Measurements from ENCODE around the gene KRTAP12-3.

DNA sequence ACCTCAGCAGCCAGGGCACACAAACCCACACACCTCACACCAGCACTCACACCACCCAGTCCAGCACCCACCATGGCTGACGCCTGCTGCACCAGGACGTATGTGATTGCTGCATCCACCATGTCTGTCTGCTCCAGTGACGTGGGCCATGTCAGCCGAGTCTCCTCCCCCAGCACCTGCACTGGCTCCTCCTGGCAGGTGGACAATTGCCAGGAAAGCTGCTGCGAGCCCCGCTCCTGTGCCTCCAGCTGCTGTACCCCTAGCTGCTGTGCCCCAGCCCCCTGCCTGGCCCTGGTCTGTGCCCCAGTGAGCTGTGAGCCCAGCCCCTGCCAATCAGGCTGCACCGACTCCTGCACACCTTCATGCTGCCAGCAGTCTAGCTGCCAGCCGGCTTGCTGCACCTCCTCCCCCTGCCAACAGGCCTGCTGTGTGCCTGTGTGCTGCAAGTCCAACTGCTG, 45.7 kb upstream of the KRTAP12-3 start, which contains the start of gene KRTAP10-8:
- TF ChIP-seq POLR2AphosphoS5 (IDR thresholded peaks at IDR 0.05) (no peak), EP300 (IDR thresholded peaks at IDR 0.05) (no peak)

Data from upper lobe of left lung (tissue), 4 donors.